Measurements from ENCODE around the gene GAPDH.
A peak's percentile ranks its signal among the peaks of the same experiment; 100 is the strongest.

GAPDH gene

DNA sequence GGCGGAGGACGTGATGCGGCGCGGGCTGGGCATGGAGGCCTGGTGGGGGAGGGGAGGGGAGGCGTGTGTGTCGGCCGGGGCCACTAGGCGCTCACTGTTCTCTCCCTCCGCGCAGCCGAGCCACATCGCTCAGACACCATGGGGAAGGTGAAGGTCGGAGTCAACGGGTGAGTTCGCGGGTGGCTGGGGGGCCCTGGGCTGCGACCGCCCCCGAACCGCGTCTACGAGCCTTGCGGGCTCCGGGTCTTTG is 303 bp downstream of the GAPDH start:
- H3K27ac ChIP-seq = peak overlapping the region; percentile 99
- H3K79me2 ChIP-seq (ENCODE audit: insufficient read depth, low read depth) = peaks cover 43% of the 10 kb centered on the region
- TF ChIP-seq, protein P1, sequence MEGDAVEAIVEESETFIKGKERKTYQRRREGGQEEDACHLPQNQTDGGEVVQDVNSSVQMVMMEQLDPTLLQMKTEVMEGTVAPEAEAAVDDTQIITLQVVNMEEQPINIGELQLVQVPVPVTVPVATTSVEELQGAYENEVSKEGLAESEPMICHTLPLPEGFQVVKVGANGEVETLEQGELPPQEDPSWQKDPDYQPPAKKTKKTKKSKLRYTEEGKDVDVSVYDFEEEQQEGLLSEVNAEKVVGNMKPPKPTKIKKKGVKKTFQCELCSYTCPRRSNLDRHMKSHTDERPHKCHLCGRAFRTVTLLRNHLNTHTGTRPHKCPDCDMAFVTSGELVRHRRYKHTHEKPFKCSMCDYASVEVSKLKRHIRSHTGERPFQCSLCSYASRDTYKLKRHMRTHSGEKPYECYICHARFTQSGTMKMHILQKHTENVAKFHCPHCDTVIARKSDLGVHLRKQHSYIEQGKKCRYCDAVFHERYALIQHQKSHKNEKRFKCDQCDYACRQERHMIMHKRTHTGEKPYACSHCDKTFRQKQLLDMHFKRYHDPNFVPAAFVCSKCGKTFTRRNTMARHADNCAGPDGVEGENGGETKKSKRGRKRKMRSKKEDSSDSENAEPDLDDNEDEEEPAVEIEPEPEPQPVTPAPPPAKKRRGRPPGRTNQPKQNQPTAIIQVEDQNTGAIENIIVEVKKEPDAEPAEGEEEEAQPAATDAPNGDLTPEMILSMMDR (conservative IDR thresholded peaks at IDR 0.05; ENCODE audit: low read depth, low read length) = no peak
- H3K4me1 ChIP-seq (ENCODE audit: low read depth, poor library complexity, severe bottlenecking) = peaks cover 31% of the 10 kb centered on the region
- H2AFZ ChIP-seq (ENCODE audit: low read depth) = no peak overlapping the region
- H3K9ac ChIP-seq = peak overlapping the region; percentile 94
- peaks cover 16% of the 10 kb centered on the region; the same call in 1 of the 2 replicates for H3K36me3 ChIP-seq (ENCODE audit: insufficient read depth)
- H3K4me2 ChIP-seq = peak overlapping the region; percentile 74; the same call in 1 of the 2 replicates
- H3K27me3 ChIP-seq (ENCODE audit: insufficient read depth, low read depth) = no peaks in the 10 kb centered on the region
- H3K4me3 ChIP-seq (IDR thresholded peaks at IDR 0.05; ENCODE audit: insufficient read depth, low read depth, low read length) = no peak overlapping the region
- peaks cover 18% of the 10 kb centered on the region; the same call in 1 of the 2 replicates for H4K20me1 ChIP-seq (ENCODE audit: insufficient read depth)

DNA sequence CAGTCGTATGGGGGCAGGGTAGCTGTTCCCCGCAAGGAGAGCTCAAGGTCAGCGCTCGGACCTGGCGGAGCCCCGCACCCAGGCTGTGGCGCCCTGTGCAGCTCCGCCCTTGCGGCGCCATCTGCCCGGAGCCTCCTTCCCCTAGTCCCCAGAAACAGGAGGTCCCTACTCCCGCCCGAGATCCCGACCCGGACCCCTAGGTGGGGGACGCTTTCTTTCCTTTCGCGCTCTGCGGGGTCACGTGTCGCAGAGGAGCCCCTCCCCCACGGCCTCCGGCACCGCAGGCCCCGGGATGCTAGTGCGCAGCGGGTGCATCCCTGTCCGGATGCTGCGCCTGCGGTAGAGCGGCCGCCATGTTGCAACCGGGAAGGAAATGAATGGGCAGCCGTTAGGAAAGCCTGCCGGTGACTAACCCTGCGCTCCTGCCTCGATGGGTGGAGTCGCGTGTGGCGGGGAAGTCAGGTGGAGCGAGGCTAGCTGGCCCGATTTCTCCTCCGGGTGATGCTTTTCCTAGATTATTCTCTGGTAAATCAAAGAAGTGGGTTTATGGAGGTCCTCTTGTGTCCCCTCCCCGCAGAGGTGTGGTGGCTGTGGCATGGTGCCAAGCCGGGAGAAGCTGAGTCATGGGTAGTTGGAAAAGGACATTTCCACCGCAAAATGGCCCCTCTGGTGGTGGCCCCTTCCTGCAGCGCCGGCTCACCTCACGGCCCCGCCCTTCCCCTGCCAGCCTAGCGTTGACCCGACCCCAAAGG is 804 bp downstream of the GAPDH start:
- H2AFZ ChIP-seq (ENCODE audit: low read depth) = no peak overlapping the region
- peak overlapping the region; percentile 74 for H3K4me2 ChIP-seq
- peak overlapping the region; percentile 94 for H3K9ac ChIP-seq
- H3K36me3 ChIP-seq (ENCODE audit: insufficient read depth) = peaks cover 16% of the 10 kb centered on the region; the same call in 1 of the 2 replicates
- peak overlapping the region; percentile 99 for H3K27ac ChIP-seq
- H3K27me3 ChIP-seq (ENCODE audit: insufficient read depth, low read depth) = no peaks in the 10 kb centered on the region
- TF ChIP-seq, protein P1 (conservative IDR thresholded peaks at IDR 0.05; ENCODE audit: low read depth, low read length) = no peak
- peaks cover 43% of the 10 kb centered on the region for H3K79me2 ChIP-seq (ENCODE audit: insufficient read depth, low read depth)
- no peak overlapping the region for H3K4me3 ChIP-seq (IDR thresholded peaks at IDR 0.05; ENCODE audit: insufficient read depth, low read depth, low read length)
- H4K20me1 ChIP-seq (ENCODE audit: insufficient read depth) = peaks cover 18% of the 10 kb centered on the region; the same call in 1 of the 2 replicates
- H3K4me1 ChIP-seq (ENCODE audit: low read depth, poor library complexity, severe bottlenecking) = peaks cover 31% of the 10 kb centered on the region

DNA sequence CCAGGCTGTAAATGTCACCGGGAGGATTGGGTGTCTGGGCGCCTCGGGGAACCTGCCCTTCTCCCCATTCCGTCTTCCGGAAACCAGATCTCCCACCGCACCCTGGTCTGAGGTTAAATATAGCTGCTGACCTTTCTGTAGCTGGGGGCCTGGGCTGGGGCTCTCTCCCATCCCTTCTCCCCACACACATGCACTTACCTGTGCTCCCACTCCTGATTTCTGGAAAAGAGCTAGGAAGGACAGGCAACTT is 1.3 kb downstream of the GAPDH start:
- H4K20me1 ChIP-seq (ENCODE audit: insufficient read depth) = peaks cover 18% of the 10 kb centered on the region; the same call in 1 of the 2 replicates
- peaks cover 43% of the 10 kb centered on the region for H3K79me2 ChIP-seq (ENCODE audit: insufficient read depth, low read depth)
- H3K27me3 ChIP-seq (ENCODE audit: insufficient read depth, low read depth) = no peaks in the 10 kb centered on the region
- no peak overlapping the region for H3K4me3 ChIP-seq (IDR thresholded peaks at IDR 0.05; ENCODE audit: insufficient read depth, low read depth, low read length)
- H3K9ac ChIP-seq = peak overlapping the region; percentile 94
- peak overlapping the region; percentile 74 for H3K4me2 ChIP-seq
- peaks cover 27% of the 10 kb centered on the region for H3K4me1 ChIP-seq (ENCODE audit: low read depth, poor library complexity, severe bottlenecking)
- no peak overlapping the region for H2AFZ ChIP-seq (ENCODE audit: low read depth)
- H3K36me3 ChIP-seq (ENCODE audit: insufficient read depth) = peaks cover 14% of the 10 kb centered on the region; the same call in 1 of the 2 replicates
- H3K27ac ChIP-seq = peak overlapping the region; percentile 99
- TF ChIP-seq, protein P1 (conservative IDR thresholded peaks at IDR 0.05; ENCODE audit: low read depth, low read length) = no peak

DNA sequence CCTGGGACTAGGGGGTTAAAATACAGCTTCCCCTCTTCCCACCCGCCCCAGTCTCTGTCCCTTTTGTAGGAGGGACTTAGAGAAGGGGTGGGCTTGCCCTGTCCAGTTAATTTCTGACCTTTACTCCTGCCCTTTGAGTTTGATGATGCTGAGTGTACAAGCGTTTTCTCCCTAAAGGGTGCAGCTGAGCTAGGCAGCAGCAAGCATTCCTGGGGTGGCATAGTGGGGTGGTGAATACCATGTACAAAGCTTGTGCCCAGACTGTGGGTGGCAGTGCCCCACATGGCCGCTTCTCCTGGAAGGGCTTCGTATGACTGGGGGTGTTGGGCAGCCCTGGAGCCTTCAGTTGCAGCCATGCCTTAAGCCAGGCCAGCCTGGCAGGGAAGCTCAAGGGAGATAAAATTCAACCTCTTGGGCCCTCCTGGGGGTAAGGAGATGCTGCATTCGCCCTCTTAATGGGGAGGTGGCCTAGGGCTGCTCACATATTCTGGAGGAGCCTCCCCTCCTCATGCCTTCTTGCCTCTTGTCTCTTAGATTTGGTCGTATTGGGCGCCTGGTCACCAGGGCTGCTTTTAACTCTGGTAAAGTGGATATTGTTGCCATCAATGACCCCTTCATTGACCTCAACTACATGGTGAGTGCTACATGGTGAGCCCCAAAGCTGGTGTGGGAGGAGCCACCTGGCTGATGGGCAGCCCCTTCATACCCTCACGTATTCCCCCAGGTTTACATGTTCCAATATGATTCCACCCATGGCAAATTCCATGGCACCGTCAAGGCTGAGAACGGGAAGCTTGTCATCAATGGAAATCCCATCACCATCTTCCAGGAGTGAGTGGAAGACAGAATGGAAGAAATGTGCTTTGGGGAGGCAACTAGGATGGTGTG is 1.9 kb downstream of the GAPDH start:
- H3K27ac ChIP-seq = peak overlapping the region; percentile 99
- peaks cover 43% of the 10 kb centered on the region for H3K79me2 ChIP-seq (ENCODE audit: insufficient read depth, low read depth)
- peaks cover 9% of the 10 kb centered on the region; the same call in 1 of the 2 replicates for H3K36me3 ChIP-seq (ENCODE audit: insufficient read depth)
- peaks cover 21% of the 10 kb centered on the region for H3K4me1 ChIP-seq (ENCODE audit: low read depth, poor library complexity, severe bottlenecking)
- peak overlapping the region; percentile 94 for H3K9ac ChIP-seq
- H4K20me1 ChIP-seq (ENCODE audit: insufficient read depth) = peaks cover 18% of the 10 kb centered on the region; the same call in 1 of the 2 replicates
- TF ChIP-seq, protein P1 (conservative IDR thresholded peaks at IDR 0.05; ENCODE audit: low read depth, low read length) = no peak
- H3K27me3 ChIP-seq (ENCODE audit: insufficient read depth, low read depth) = no peaks in the 10 kb centered on the region
- H3K4me3 ChIP-seq (IDR thresholded peaks at IDR 0.05; ENCODE audit: insufficient read depth, low read depth, low read length) = no peak overlapping the region
- peak overlapping the region; percentile 74 for H3K4me2 ChIP-seq
- no peak overlapping the region for H2AFZ ChIP-seq (ENCODE audit: low read depth)

Measured in KMS-11 (cell line).